ENCODE results near the gene VPS13D. TPM values are rescaled to one million over a fixed set of nuclear protein-coding genes. Genes with fewer than 3 reads are reported as not detected.

Gene VPS13D
- total and polyA plus RNA-seq, 2 donors (not counting 3 experiments of a cell fraction or from before 2014, with no cell fraction given) = 13.6 to 48.5 TPM

- dilution Hi-C loops (cut with MboI; ENCODE audit: extremely low pct_ligation_motif_present, low sequenced_read_pairs) (no loop called here), intact Hi-C loops (cut with micrococcal nuclease) (no loop called here)
- Histone ChIP-seq H3K27me3 (ENCODE audit: control insufficient read depth in 2 of 2, insufficient read depth in 2 of 2, low read length in 2 of 2) (no peaks in the 10 kb centered on the region), H4K20me1 (replicated peaks; ENCODE audit: control insufficient read depth, extremely low read depth, insufficient read depth, low read length) (no peaks in the 10 kb centered on the region), H3K9me1 (replicated peaks; ENCODE audit: control insufficient read depth, extremely low read depth, insufficient read depth, low read length) (no peaks in the 10 kb centered on the region), H2AFZ (ENCODE audit: low read depth, low read length) (no peak overlapping the region), H3K4me3 (replicated peaks in 1 of 3; ENCODE audit: insufficient read depth in 1 of 3, low read depth in 1 of 3, low read length in 3 of 3) (no peak overlapping the region), H3K79me2 (ENCODE audit: control insufficient read depth, insufficient read depth, low read length) (no peaks in the 10 kb centered on the region), H3K36me3 (ENCODE audit: control insufficient read depth in 2 of 2, extremely low read depth in 1 of 2, insufficient read depth in 2 of 2, low read length in 2 of 2) (no peaks in the 10 kb centered on the region), H3K27ac (ENCODE audit: insufficient read depth, low read depth, low read length) (no peak overlapping the region), H3K9me3 (replicated peaks; ENCODE audit: control insufficient read depth, insufficient read depth, low read length) (no peaks in the 10 kb centered on the region), H3K9ac (replicated peaks; ENCODE audit: extremely low read depth, insufficient read depth, low read length) (no peak overlapping the region), H3K4me2 (ENCODE audit: insufficient read depth, low read length) (no peak overlapping the region), H3K4me1 (ENCODE audit: control insufficient read depth, extremely low read depth, insufficient read depth, low read length) (peaks cover 28% of the 10 kb centered on the region)
- FAIRE-seq (no peak), DNase-seq (ENCODE audit: low read depth, low spot score) (no peak)
- POLR2A ChIA-PET = no interaction called here
- no peak for TF ChIP-seq JUN (IDR thresholded peaks at IDR 0.05; ENCODE audit: borderline replicate concordance, insufficient read depth, insufficient read length, low read depth)
- TF ChIP-seq FOS (IDR thresholded peaks at IDR 0.05; ENCODE audit: borderline replicate concordance, insufficient read depth, low read length) = no peak
- TF ChIP-seq EZH2 (IDR thresholded peaks at IDR 0.05; ENCODE audit: borderline replicate concordance, low read depth, low read length, severe bottlenecking) = no peak
- BruUV-seq (replicated peaks) = no TSS peak
- CTCF ChIA-PET = interaction anchor here (0.8 to 3.4 kb wide), 4 partner anchors 12 to 96 kb away, joined by 3 to 10 read pairs (median 3); no protein-coding TSS in a partner anchor
Measured at GRCh38 chr1:12410351-12410750, 180.5 kb downstream of the VPS13D start.

GRCh38 chr1:12411098-12411497, 181.3 kb downstream of the VPS13D start:
- ChIA-PET POLR2A (no interaction called here), CTCF (interaction anchor here (3.4 kb wide), 1 partner anchor 13 kb away, joined by 10 read pairs; no protein-coding TSS in a partner anchor)
- H3K27me3 ChIP-seq (ENCODE audit: control insufficient read depth in 2 of 2, insufficient read depth in 2 of 2, low read length in 2 of 2) = no peaks in the 10 kb centered on the region
- intact Hi-C loops (cut with micrococcal nuclease) = no loop called here
- H3K4me3 ChIP-seq (replicated peaks in 1 of 3; ENCODE audit: insufficient read depth in 1 of 3, low read depth in 1 of 3, low read length in 3 of 3) = no peak overlapping the region
- FAIRE-seq = no peak
- no peak overlapping the region for H3K9ac ChIP-seq (replicated peaks; ENCODE audit: extremely low read depth, insufficient read depth, low read length)
- H2AFZ ChIP-seq (ENCODE audit: low read depth, low read length) = no peak overlapping the region
- no peak for DNase-seq (ENCODE audit: low read depth, low spot score)
- no peaks in the 10 kb centered on the region for H3K9me3 ChIP-seq (replicated peaks; ENCODE audit: control insufficient read depth, insufficient read depth, low read length)
- no peaks in the 10 kb centered on the region for H3K36me3 ChIP-seq (ENCODE audit: control insufficient read depth in 2 of 2, extremely low read depth in 1 of 2, insufficient read depth in 2 of 2, low read length in 2 of 2)
- no peaks in the 10 kb centered on the region for H4K20me1 ChIP-seq (replicated peaks; ENCODE audit: control insufficient read depth, extremely low read depth, insufficient read depth, low read length)
- dilution Hi-C loops (cut with MboI; ENCODE audit: extremely low pct_ligation_motif_present, low sequenced_read_pairs) = no loop called here
- no TSS peak for BruUV-seq (replicated peaks)
- no peaks in the 10 kb centered on the region for H3K79me2 ChIP-seq (ENCODE audit: control insufficient read depth, insufficient read depth, low read length)
- TF ChIP-seq POLR2AphosphoS5 (IDR thresholded peaks at IDR 0.05; ENCODE audit: insufficient read depth, low read depth, low read length) = no peak
- no peak for TF ChIP-seq JUN (IDR thresholded peaks at IDR 0.05; ENCODE audit: borderline replicate concordance, insufficient read depth, insufficient read length, low read depth)
- TF ChIP-seq CTCF (IDR thresholded peaks at IDR 0.05; ENCODE audit: extremely low read depth in 1 of 2, insufficient read depth in 1 of 2, low read depth in 1 of 2, low read length in 2 of 2) = no peak
- TF ChIP-seq MAX (IDR thresholded peaks at IDR 0.05; ENCODE audit: insufficient read depth, insufficient read length) = no peak
- TF ChIP-seq MYC (IDR thresholded peaks at IDR 0.05; ENCODE audit: low read depth, low read length) = no peak
- no peak for TF ChIP-seq FOS (IDR thresholded peaks at IDR 0.05; ENCODE audit: borderline replicate concordance, insufficient read depth, low read length)
- no peak overlapping the region for H3K4me2 ChIP-seq (ENCODE audit: insufficient read depth, low read length)
- no peaks in the 10 kb centered on the region for H3K9me1 ChIP-seq (replicated peaks; ENCODE audit: control insufficient read depth, extremely low read depth, insufficient read depth, low read length)
- peaks cover 20% of the 10 kb centered on the region for H3K4me1 ChIP-seq (ENCODE audit: control insufficient read depth, extremely low read depth, insufficient read depth, low read length)
- no peak overlapping the region for H3K27ac ChIP-seq (ENCODE audit: insufficient read depth, low read depth, low read length)

Data from endothelial cell of umbilical vein (primary cell).